CD4-positive, alpha-beta T cell treated with Interleukin-17A for 1 hour (primary cell): ENCODE measurements around the gene RYR2.
"Not testable (repeated sequence)": the region's sequence is repeated elsewhere in the genome, so short reads cannot be mapped to it uniquely, and the experiment has no call there.

ENCODE experiments used
- DNase-seq: peaks from one replicate; pipeline ENCODE4 v3.0.0-alpha.2; 2020

Gene RYR2

DNA sequence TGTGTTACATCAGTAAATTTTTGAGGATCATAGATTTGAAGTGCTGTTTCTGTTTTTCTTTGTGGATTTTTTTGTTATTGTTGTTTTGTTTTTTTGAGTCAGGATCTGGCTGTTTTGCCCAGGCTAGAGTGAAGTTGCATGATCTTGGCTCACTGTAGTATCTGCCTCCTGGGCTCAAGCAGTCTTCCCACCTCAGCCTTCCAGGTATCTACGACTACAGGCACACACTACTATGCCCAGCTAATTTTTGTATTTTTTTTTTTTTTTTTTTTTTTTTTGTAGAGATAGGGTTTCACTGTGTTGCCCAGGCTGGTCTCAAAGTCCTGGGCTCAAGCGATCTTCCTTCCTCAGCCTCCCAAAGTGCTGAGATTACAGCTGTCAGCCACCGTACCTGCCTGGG lies 236.0 kb downstream of the RYR2 start:
- DNase-seq = not testable (repeated sequence)

DNA sequence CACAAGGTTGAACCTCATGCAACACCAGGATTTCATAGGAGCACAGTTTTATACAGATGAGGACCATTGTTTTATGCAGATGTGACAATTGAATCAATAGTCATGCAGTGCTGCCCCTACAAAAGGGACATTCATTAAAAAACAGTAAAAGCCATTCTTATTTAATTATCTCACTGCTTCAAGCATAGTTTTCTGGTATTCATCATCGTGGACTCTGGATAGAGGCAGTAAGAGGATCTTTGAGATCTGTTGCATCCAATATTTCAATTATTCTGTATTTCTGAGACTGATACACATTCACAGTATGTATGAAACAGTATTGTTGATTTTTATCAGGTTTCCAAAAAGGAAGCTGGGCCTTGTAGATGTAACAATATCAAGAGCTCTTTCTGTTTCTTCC lies 237.6 kb downstream of the RYR2 start:
- DNase-seq = no peak

DNA sequence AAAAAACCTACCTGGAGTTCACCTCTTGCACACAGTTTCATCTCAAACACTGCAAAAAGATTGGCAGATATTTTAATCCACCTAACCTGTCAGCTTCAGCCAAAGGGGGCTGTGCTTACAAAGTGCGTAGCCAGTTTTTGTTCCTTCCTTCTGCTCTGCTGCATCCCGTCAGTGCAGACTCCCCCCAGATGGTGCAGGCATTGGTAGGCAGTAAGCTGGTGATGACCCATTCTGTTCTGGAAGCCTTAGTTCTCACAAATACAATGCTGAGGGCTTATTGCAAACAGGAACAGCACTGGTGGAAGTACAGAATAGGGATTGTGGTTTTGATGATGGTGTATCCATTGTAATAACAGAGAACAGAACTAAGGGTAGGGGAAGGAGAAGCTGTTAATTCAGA lies 239.5 kb downstream of the RYR2 start:
- no peak for DNase-seq

DNA sequence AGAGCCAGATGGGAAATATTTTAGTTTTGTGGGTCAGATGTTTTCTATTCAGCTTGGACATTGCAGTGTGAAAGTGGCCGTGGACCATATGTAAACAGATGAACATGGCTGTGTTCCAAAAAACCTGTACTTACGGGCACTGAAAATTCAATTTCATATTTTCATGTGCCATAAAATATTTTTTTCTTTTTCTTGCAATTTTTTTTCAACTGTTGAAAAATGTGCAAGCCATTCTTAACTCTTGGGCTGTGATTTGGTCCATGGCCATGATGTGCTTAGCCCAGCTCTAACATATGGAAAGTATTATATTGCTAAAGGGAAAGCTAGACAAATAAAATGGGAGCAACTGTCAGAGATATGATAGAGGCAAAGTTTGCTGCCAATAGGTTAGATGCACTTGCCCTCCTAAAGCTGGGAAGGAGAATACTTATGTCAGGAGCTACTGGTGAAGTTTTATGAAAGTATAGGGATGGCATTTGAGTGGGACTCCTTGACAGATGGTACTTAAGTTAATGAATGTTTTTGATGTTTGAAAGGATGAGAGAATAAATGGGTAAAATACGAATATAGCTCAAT lies 240.3 kb downstream of the RYR2 start:
- DNase-seq = no peak

DNA sequence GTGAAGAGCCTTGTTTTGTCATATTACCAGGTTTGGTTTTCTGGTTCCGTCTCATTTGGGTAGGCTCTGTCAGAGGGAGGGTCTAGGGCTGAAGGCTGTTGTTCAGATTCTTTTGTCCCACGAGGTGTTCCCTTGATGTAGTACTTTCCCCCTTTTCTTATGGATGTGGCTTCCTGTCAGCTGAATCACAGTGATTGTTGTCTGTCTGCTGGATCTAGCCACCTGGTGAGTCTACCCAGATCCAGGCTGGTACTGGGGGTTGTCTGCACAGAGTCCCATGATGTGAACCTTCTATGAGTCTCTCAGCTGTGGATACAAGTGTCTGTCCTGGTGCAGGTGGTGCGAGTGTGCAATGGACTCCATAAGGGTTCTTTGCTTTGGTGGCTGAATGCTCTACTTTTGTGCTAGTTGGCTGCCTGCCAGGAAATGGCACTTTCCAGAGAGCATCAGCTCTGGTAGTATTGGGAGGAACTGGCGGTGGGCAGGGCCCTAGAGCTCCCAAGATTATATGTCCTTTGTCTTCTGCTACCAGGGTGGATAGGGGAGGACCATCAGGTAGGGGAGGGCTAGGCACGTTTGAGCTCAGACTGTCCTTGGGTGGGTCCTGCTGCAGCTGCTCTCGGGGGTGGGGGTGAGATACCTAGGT lies 246.0 kb downstream of the RYR2 start:
- no peak for DNase-seq

DNA sequence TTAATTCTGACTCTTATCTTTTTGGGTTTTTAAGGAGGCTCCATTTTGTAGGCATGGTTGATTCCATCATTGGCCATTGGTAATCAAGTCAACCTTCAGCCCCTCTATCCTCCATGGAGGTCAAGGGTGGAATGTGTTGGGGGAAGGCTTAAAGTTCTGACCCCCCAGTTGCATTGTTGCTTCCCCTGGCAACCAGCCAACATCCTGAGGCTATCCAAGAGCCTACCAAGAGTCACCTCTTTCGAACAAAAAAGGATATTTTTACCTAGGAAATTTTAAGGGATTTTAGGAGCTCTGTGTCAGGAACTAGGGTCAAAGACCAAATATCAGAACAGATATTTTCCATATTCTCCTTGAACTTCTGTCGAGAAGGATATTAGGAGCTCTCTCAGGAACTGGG lies 251.8 kb downstream of the RYR2 start:
- DNase-seq = no peak

DNA sequence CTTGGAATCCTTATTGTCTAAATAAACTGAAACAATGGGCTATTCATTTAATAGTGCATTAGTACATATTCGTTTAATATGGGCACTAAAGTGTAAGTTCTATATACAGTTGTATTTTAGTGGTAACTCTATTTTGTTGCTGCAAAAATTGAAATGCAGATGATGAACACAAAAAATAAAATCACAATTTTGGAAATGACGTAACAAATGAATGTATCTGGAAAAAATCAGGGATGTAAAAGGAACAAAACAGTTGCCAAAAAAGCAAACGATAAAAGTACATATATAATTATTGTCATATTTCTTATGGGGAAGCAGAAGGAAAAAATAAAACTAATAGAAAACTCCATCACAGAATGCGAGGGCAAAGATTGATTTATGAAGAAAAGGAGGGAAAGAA lies 254.9 kb downstream of the RYR2 start:
- no peak for DNase-seq

DNA sequence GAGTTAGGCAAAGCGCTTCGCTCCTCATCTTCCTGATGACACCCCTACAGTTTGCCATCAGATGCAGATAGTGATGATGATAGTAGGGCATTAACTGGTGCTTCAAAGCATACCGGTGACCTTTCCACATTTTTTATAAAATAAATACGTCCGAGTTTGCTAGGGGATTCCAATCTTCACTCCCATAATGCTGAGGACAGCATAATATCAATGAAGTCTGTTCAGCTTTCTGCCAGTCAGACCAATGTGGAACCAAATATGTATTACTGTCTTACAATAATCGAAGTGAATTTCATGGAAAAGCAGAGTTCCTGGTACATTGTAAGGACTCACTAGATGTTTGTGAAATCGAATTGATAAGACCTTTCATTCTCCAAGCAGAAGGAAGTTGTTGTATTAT lies 258.7 kb downstream of the RYR2 start:
- no peak for DNase-seq

DNA sequence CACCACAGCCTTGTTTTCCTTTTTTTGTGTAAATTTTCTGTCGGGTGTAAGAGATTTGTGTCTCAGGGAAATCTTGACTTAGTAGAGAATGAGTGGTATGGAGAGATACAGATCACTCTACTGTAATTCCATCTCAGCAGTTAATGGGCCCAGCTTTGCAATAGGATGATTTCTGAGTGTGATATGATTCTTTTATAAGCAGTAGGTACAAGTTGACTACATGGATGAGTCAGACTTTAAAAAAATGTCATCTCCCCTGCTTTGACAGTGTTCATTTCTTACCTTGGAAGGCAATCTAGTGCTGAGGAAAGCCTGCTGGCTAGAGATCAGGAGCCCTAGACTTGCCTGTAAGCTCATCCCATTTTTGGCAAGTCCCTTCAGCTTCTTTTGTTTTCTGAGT lies 261.9 kb downstream of the RYR2 start:
- DNase-seq = no peak

DNA sequence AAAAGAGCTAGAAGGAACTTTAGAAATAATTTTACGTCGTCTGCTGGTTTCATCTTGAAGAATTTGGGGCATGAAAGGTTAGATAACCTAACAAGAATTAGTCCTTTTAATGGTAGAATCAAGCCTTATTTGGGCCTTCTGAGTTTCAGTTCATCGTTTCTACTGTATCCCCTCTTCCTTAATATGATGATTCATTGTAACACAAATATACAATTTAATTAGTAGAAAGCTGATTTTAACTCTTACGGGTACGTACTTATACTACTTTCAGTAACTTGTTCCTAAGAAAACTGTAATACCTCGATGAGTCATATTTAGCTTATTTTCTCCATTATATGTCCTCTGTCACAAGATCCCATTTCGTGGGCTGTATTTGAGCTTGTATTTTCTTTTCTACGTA lies 264.7 kb downstream of the RYR2 start:
- no peak for DNase-seq

DNA sequence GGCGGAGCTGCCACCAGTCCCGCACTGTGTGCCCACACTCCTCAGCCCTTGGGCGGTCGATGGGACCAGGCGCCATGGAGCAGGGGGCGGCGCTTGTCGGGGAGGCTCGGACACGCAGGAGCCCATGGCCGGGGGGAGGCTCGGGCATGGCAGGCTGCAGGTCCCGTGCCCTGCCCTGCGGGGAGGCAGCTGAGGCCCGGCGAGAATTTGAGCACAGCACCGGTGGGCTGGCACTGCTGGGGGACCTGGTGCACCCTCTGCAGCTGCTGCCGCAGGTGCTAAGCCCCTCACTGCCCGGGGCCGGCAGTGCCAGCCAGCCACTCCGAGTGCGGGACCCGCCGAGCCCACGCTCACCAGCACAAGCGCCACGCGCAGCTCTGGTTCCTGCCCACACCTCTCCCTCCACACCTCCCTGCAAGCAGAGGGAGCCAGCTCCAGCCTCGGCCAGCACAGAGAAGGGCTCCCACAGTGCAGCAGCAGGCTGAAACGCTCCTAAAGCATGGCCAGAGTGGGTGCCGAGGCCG lies 267.7 kb downstream of the RYR2 start:
- no peak for DNase-seq

DNA sequence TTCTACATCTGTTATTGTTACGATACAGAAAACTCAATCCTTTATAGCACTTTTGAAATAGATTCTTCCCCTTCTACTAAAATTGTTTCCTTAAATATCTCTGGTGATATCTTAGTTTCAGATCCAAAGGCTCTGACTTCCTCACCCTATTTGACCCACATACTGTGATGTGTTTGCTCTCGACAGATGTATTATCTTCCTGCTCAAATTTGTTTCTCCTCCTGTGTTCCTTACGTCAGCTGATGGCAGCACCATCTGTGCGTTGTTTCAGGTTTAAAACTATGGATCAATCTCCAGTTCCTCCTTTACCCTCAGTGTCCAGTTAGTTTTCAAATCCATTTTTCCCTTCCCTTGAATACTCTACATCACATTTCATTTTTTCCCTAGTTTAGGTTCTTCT lies 274.4 kb downstream of the RYR2 start:
- no peak for DNase-seq

DNA sequence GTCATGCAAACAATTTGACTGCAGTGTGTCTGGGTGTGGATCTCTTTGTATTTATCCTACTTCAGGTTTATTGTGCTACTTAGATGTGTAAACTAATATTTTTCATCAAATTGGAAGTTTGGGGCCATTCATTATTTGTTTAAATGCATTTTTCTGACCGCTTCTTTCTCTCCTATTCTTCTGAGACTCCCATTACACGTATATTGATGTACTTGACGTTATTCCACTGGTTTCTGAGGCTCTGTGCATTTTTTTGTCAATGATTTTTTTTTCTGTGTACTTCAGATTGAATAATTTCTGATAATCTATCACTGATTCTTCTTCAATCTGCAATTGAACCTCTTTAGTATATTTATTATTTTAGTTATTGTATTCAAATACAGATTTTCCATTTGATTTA lies 276.8 kb downstream of the RYR2 start:
- no peak for DNase-seq

DNA sequence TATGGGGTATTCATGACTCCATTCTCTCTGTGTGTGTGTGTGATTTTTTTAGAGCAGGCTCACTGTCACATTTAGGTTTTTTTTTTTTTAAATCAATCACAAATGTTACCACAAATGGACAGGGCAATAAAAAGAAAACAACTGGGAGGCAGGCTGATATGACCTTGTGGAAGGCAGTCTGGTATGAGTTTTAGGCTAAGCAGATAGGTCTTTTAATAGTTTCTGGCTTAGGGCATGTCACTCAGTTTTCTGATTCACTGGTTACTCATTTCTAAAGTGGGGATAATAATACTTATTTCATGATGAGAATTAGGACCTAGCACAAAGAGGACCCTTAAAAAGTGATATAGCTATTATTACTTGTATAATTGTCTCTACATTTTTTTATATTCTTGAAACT lies 278.9 kb downstream of the RYR2 start:
- no peak for DNase-seq

DNA sequence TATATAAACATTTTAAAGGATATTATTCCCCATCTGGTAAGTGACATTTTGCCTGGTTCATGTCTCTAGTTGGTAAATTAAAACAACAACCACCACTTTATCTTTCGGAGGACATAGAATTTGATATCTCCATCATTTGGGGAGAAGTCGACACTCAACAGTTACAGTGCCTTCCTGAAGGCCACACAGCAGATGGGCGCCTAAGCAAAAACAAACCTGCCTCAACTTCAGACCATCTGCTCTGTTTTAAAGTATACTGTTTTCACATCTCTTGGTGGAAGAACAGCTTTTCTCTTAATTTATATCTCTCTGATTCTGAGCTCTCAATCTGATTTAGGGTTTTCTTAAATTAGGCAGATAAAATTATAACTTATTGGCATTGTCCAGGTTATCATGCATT lies 282.2 kb downstream of the RYR2 start:
- no peak for DNase-seq

DNA sequence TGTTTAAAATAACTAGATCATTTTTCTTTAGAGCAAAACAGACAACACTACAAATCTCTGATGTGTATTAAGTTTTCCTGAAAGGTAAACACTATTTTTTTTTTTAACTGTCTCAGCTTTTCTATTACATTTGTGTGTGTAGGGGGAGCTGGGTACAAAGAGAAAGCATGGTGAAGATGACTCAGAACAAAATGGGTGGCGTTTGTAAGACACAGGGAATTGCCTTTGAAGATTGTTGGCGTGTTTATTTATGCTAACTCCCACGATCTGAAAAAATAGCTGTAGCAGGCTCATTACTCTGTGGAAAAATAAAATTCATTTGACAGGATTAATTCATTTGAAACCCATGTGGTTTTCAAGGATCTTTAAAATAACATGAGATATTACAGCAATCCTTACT lies 285.1 kb downstream of the RYR2 start:
- no peak for DNase-seq

DNA sequence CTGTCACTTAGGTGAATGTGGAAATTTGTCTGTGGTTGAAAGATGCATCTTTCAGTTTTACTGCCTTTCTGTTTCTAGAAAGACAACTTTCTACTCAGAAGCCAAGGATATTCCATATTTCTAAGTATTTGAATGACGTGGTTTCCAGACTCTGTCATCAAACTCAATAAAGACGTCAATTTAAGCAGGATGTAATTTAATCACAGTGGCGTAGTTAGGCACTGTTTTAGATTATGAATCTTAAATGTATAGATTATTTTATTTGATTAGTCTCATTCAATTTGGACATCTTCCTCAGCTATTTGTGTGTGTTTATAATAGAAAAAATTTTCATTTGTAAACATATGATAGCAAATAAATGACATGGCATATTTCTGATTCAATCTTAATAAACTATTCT lies 298.9 kb downstream of the RYR2 start:
- no peak for DNase-seq

DNA sequence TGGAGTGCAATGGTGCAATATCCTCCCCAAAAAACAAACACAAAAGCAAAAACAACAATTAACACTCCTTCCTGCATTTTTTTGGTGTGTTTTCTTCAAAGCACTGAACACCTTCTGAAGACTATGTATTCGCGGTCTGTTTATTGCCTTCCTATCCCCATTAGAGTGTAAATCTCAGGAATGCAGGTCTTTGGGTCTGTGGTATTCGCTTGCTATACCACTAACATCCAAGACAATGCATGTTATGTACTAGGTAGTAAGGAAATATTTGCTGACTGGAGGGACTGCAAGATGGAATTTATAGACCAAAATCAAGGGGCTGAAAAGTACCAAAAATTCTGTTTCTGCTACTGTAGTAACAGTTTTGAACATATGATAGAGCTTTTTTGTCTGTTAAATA lies 299.4 kb downstream of the RYR2 start:
- DNase-seq = no peak

DNA sequence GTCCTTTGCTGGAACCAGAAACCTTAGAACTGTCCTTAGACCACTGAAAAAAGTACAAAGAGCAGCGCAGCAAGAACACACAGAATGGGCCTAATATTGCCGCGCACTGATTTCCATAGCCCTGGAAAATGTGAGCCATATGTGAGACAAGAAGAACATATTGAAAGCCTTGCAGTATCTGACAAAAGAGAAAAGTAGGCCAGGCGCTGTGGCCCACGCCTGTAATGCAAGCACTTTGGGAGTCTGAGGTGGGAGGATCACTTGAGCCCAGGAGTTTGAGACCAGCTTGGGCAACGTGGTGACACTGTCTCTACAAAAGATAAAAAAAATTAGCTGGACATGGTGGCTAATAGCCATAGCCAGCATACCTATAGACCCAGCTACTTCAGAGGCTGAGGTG lies 300.7 kb downstream of the RYR2 start:
- no peak for DNase-seq

DNA sequence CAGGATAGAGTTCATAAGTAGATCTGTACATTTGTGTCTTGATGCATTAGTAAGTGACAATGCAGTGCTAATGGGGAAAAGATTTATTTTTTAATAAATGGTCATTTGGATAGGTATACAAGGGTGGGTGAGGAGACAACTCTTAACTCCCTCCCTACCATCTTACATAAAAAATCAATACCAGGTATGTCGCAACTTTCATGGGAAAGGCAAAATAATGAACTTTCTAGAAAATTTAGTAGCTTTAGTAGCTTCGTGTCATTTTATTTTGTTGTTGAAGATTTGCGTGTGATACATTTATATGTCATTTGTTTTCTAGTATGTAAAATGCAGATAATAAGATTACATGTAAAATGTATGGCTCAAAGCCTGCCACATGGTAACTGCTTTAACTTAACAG lies 310.8 kb downstream of the RYR2 start:
- DNase-seq = no peak

DNA sequence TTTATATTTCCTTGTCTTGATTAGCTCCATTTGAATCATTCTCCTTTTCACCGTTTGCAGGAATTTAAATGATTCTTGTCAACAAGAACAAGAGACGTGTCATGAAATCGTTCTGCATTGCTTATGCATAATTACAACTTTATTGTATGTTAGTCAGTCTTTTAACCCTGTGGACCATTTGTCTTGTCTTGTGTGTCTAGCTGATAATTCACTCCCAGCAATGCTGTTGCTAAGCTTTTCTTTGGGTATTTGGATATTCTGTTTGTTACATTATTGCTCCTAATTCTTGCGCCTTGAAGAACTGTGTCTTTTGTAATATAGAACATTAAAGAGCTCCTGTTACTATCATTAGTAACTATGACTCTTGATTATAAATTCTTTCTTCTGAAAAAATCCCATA lies 311.9 kb downstream of the RYR2 start:
- DNase-seq = no peak

DNA sequence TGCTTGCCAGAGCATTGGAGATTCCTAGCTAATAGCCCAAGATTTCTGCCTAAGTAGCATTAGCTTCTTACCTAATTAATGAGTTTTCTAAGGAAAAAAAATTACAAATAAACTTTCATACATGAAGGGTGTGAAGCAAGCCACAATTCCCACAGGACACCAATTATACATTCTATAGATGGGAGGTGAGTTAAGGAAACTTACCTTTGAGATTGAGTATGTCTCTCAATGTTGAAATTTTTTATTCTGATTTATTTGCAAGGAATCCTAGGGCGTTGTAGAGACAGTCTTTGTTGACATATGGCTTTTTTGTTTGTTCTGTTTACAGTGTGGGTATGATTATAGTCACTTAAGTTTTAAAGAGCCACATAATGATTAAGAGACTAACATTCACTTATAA lies 313.0 kb downstream of the RYR2 start:
- DNase-seq = no peak

DNA sequence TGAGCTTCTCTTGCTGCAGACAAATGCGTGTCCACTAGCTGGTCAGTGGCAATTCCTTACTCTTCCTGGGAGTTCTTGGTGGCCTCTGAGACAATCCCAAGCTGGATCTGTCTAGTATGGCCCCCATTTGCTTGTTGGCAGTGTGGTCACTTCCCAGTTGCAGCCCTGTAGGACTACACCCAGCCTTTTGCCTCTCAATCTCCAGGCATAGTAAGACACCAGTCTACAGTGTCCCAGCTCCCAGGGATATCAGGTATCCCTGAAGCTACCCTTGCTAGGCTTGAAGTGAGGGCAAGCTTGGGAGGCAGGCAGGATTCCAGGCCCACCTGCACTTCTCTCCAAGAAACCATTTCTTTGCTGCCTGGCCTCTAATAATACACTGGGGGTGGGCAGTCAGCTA lies 316.6 kb downstream of the RYR2 start:
- no peak for DNase-seq

DNA sequence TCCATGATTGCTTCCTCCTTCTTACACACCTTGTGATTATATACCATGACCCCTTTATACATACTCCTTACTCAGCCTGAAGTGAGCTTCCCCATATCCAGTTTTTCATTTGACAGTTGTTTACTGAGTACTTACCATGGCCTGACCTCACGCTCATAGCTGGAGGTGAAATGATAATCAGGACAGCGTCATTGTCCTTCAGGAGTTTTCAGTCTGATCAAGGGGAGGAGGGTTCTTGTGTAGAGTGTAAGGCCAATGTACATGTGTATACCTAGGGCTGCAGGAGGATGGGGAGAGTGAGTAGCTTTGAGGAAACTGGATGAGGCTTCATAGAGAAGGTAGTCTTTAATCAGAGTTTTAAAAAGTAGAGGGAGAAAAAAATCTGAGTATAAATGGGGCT lies 325.8 kb downstream of the RYR2 start:
- no peak for DNase-seq

DNA sequence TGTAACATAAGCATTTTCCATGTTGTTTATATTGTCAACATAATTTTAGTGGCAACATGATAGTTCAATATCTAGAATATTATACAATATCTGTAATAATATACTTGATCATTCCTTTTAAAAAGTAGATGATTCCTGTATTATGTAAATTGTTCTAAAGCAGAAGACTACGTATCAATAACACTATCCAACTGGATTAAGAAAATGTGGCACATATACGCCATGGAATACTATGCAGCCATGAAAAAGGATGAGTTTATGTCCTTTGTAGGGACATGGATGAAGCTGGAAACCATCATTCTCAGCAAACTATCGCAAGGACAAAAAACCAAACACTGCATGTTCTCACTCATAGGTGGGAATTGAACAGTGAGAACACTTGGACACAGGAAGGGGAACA lies 329.5 kb downstream of the RYR2 start:
- DNase-seq = not testable (repeated sequence)
